Esophagus muscularis mucosa (tissue), 3 donors: ENCODE data around the gene CEP170.

ENCODE experiments used
- CTCF ChIP-seq, 3 experiments: fragments of 200-600 bp in 2 of 3; fragments of 450-650 bp in 1 of 3; sonication (generic) in 2 of 3; IDR thresholded peaks; one replicate each; pipeline ENCODE4 v1.5.1; 2017 to 2019; ENCODE audit warnings: antibody characterized with exemption in 3 of 3, mild to moderate bottlenecking in 2 of 3, moderate library complexity in 1 of 3
- POLR2A ChIP-seq: fragments of 450-650 bp; IDR thresholded peaks from one replicate; pipeline ENCODE4 v1.6.1; 2017; ENCODE audit warnings: antibody characterized with exemption, moderate library complexity, mild to moderate bottlenecking, low read depth

GRCh38 chr1:243253211-243253925, 1.7 kb downstream of the CEP170 start:
- no peak for TF ChIP-seq CTCF (IDR thresholded peaks at IDR 0.05)
- no peak for TF ChIP-seq POLR2A
